Measurements from ENCODE around the gene IFI6. TPM values are rescaled to one million over a fixed set of nuclear protein-coding genes. Genes with fewer than 3 reads are reported as not detected.
A peak's percentile ranks its signal among the peaks of the same experiment; 100 is the strongest.

Gene IFI6
- total RNA-seq (2021) (8.6 and 16.4 TPM in 2 replicates), Bru-seq, nascent RNA (percentile 26 among the genes with signal in this experiment), BruChase-seq, experiment 1, labeled RNA remaining after a 2-hour chase (percentile 32 among the genes with signal in this experiment), BruChase-seq, experiment 2, labeled RNA remaining after a 6-hour chase (percentile 40 among the genes with signal in this experiment)
- long read RNA-seq, transcript IFI6-202 (5 exons, 841 nt): major isoform, 12 of 12 reads
- long read RNA-seq, partial matches to known transcripts: 0 of 12 reads
- long read RNA-seq, other reads (novel, unspliced or antisense): 0 of 12 reads

GRCh38 chr1:27671964-27672749 lies at the start of gene IFI6:
TSS of gene IFI6 (minus strand) at chr1:27672192. CDS start at chr1:27669314, 2,878 bp downstream.
- no TSS peak for BruUV-seq (replicated peaks)
- TF ChIP-seq EZH2 (IDR thresholded peaks at IDR 0.05; ENCODE audit: low read depth) (no peak), CTCF (conservative IDR thresholded peaks at IDR 0.05) (no peak)
- peaks cover 4% of the 10 kb centered on the region; the same call in 1 of the 2 replicates for H3K4me1 ChIP-seq (replicated peaks; ENCODE audit: insufficient read depth)
- peak within 1 kb of the TSS; percentile 30; the same call in 1 of the 2 replicates for H3K27ac ChIP-seq
- no peaks in the 10 kb centered on the region for H3K79me2 ChIP-seq (ENCODE audit: low read depth)
- no peaks in the 10 kb centered on the region for H3K36me3 ChIP-seq (ENCODE audit: low read depth)
- peak within 1 kb of the TSS; percentile 76 for H3K4me2 ChIP-seq
- peak within 1 kb of the TSS; percentile 72 for H2AFZ ChIP-seq
- CTCF ChIA-PET: interaction anchor here (0.6 to 1.7 kb wide), 5 partner anchors 14 to 116 kb away, joined by 3 to 14 read pairs (median 9); partner anchors contain the start of genes FAM76A and STX12
- POLR2A ChIA-PET (ENCODE audit: unreplicated experiment): interaction anchor here (0.7 to 1.1 kb wide), 3 partner anchors 53 to 1150 kb away, joined by 4 to 7 read pairs (median 7); no protein-coding TSS in a partner anchor
- no peaks in the 10 kb centered on the region for H3K27me3 ChIP-seq (ENCODE audit: insufficient read depth, low read depth)
- peak; percentile 77 to 85 for DNase-seq
- peak within 1 kb of the TSS; percentile 43; the same call in 1 of the 2 replicates for H3K4me3 ChIP-seq
- no peaks in the 10 kb centered on the region for H3K9me3 ChIP-seq (ENCODE audit: insufficient read depth, low read depth)
- intact Hi-C loops (cut with micrococcal nuclease; ENCODE audit: unreplicated experiment): loop anchor here (1.0 to 5.0 kb wide), 3 partner anchors 14 to 160 kb away; partner anchors contain the start of genes PPP1R8 and STX12
- H3F3A ChIP-seq (ENCODE audit: insufficient read depth, low read depth): peaks cover 5% of the 10 kb centered on the region; the same call in 1 of the 2 replicates
- no peaks in the 10 kb centered on the region for H3K9me2 ChIP-seq (ENCODE audit: insufficient read depth)
- no peaks in the 10 kb centered on the region for H4K20me1 ChIP-seq (ENCODE audit: insufficient read depth)

- no TSS peak for BruUV-seq (replicated peaks)
- no peak for DNase-seq
- no peaks in the 10 kb centered on the region for H3K9me3 ChIP-seq (ENCODE audit: insufficient read depth, low read depth)
- H3F3A ChIP-seq (ENCODE audit: insufficient read depth, low read depth): no peaks in the 10 kb centered on the region
- no peak overlapping the region for H3K4me3 ChIP-seq
- H3K27me3 ChIP-seq (ENCODE audit: insufficient read depth, low read depth): no peaks in the 10 kb centered on the region
- H3K4me2 ChIP-seq: no peak overlapping the region
- intact Hi-C loops (cut with micrococcal nuclease; ENCODE audit: unreplicated experiment): no loop called here
- H3K9me2 ChIP-seq (ENCODE audit: insufficient read depth): no peaks in the 10 kb centered on the region
- ChIA-PET CTCF (interaction anchor here (0.6 to 0.9 kb wide), 5 partner anchors 22 to 461 kb away, joined by 3 to 4 read pairs (median 3); no protein-coding TSS in a partner anchor), POLR2A (ENCODE audit: unreplicated experiment) (interaction anchor here (0.6 kb wide), 3 partner anchors 33 to 276 kb away, joined by 3 to 5 read pairs (median 5); no protein-coding TSS in a partner anchor)
- no peaks in the 10 kb centered on the region for H3K79me2 ChIP-seq (ENCODE audit: low read depth)
- no peaks in the 10 kb centered on the region for H3K36me3 ChIP-seq (ENCODE audit: low read depth)
- TF ChIP-seq EZH2 (IDR thresholded peaks at IDR 0.05; ENCODE audit: low read depth) (no peak), CTCF (conservative IDR thresholded peaks at IDR 0.05) (peak; percentile 48; the same call in 1 of the 2 replicates)
- H3K27ac ChIP-seq: no peak overlapping the region
- no peaks in the 10 kb centered on the region for H4K20me1 ChIP-seq (ENCODE audit: insufficient read depth)
- H3K4me1 ChIP-seq (replicated peaks; ENCODE audit: insufficient read depth): no peaks in the 10 kb centered on the region
- H2AFZ ChIP-seq: no peak overlapping the region
These were observed 47.6 kb upstream of the IFI6 start for GRCh38 chr1:27719286-27720251.

Measured in PC-9 (cell line).